Measurements from ENCODE around the gene KRTAP20-4.

KRTAP20-4 gene

DNA sequence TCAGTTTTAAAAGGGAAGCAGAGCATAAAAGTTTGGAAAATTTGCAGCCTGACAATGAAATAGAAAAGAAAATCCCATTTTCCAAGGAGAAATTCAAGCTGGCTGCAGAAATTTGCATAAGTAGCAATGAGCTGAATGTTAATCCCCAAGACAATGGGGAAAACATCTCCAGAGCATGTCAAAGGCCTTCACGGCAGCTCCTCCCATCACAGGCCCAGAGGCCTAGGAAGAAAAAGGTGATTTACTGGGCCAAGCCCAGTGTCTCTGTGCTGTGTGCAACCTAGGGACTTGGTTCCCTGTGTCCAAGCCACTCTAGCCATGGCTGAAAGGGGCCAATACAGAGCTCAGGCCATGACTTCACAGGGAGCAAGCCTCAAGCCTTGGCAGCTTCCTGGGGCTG lies 48.3 kb downstream of the KRTAP20-4 start:
- no peak for DNase-seq

All from NCI-H1417 treated with DMSO at 0.1 percent for 48 hours (cell line).